Uterus (tissue), 4 donors: Measurements from ENCODE around the gene STRN. TPM values are rescaled to one million over a fixed set of nuclear protein-coding genes. Genes with fewer than 3 reads are reported as not detected.
"Not testable (repeated sequence)": the region's sequence is repeated elsewhere in the genome, so short reads cannot be mapped to it uniquely, and the experiment has no call there.

Source experiments
- DNase-seq, 2 donors: peaks; one replicate each; pipeline ENCODE4 v3.0.0-alpha.2; 2019 to 2020
- H3K27ac ChIP-seq, 2 donors: fragments of 200-600 bp; sonication (generic); 1 replicate in 1 of 2; 2 replicates in 1 of 2; pipeline ENCODE4 v1.5.1; 2016 to 2018
- H3K27me3 ChIP-seq, 2 donors: fragments of 200-600 bp; sonication (generic); one replicate each; pipeline ENCODE4 v1.5.1; 2018 to 2019; ENCODE audit warnings: control low read depth in 1 of 2
- H3K36me3 ChIP-seq, 2 donors: fragments of 200-600 bp; sonication (generic); one replicate each; pipeline ENCODE4 v1.5.1; 2019; ENCODE audit warnings: control low read depth in 1 of 2
- H3K4me1 ChIP-seq, 2 donors: fragments of 200-600 bp; sonication (generic); one replicate each; pipeline ENCODE4 v1.5.1; 2018 to 2019; ENCODE audit warnings: control low read depth in 1 of 2
- H3K4me3 ChIP-seq, 2 donors: fragments of 200-600 bp; sonication (generic); 1 replicate in 1 of 2; 2 replicates in 1 of 2; pipeline ENCODE4 v1.5.1; 2018 to 2019; ENCODE audit warnings: mild to moderate bottlenecking in 1 of 2
- H3K9me3 ChIP-seq, 2 donors: fragments of 200-600 bp; sonication (generic); one replicate each; pipeline ENCODE4 v1.5.1; 2019; ENCODE audit warnings: control low read depth in 1 of 2
- CTCF ChIP-seq, 4 experiments: fragments of 200-600 bp in 2 of 4; fragments of 450-650 bp in 2 of 4; sonication (generic) in 2 of 4; IDR thresholded peaks; one replicate each; pipeline ENCODE4 v1.5.1; 2016 to 2019; ENCODE audit warnings: antibody characterized with exemption in 4 of 4, mild to moderate bottlenecking in 2 of 4, moderate library complexity in 1 of 4
- POLR2A ChIP-seq, 2 donors: fragments of 450-650 bp; IDR thresholded peaks; one replicate each; pipeline ENCODE4 v1.6.1; 2016; ENCODE audit warnings: antibody characterized with exemption in 2 of 2, mild to moderate bottlenecking in 1 of 2, moderate library complexity in 1 of 2
- intact Hi-C: fragments of 100-400 bp; cut with DNase I; formaldehyde crosslinking; loops from one replicate; pipeline ENCODE4 v1.15.1; 2023; ENCODE audit warnings: low total_unique reads
- total RNA-seq, 4 donors: library from RNA; depleted of rRNA in 3 of 4; stranded (reverse); fragments of >200 nt in 3 of 4; gene quantifications; one replicate each; pipeline versions ENCODE4 v1.1.0 to v1.2.4, GENCODE V29; 2014 to 2023
- donor health status: DM: yes; HTN: yes; CAD: no.

Gene STRN
- total RNA-seq, 4 donors from 2014 or later = 12.0 to 29.0 (median 20.2) TPM

DNA sequence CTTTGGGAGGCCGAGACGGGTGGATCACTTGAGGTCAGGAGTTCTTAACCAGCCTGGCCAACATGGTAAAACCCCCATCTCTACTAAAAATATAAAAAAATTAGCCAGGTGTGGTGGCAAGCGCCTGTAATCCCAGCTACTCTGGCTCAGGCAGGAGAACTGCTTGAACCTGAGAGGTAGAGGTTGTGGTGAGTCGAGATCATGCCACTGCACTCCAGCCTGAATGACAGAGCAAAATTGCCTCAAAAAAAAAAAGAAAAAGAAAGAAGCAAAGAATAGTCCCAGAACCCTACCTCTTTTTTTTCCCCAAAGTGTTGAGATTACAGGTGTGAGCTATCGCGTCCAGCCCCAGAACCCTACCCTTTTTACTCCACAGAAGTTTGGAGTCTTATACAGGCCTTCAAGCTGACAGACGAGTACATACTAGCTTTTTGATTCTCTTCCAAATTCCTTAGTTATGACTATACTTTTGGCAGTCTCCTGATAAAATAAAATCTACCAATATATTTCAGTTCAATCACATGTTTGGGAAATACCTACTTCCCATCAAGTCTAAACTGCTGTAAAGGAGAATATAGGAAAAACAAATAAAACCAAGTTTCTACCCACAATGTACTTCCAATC is 35.4 kb downstream of the STRN start:
- H3K9me3 ChIP-seq, DNase-seq, H3K36me3 ChIP-seq, H3K4me1 ChIP-seq, H3K27me3 ChIP-seq, H3K4me3 ChIP-seq, H3K27ac ChIP-seq, intact Hi-C loops: not testable (repeated sequence)

DNA sequence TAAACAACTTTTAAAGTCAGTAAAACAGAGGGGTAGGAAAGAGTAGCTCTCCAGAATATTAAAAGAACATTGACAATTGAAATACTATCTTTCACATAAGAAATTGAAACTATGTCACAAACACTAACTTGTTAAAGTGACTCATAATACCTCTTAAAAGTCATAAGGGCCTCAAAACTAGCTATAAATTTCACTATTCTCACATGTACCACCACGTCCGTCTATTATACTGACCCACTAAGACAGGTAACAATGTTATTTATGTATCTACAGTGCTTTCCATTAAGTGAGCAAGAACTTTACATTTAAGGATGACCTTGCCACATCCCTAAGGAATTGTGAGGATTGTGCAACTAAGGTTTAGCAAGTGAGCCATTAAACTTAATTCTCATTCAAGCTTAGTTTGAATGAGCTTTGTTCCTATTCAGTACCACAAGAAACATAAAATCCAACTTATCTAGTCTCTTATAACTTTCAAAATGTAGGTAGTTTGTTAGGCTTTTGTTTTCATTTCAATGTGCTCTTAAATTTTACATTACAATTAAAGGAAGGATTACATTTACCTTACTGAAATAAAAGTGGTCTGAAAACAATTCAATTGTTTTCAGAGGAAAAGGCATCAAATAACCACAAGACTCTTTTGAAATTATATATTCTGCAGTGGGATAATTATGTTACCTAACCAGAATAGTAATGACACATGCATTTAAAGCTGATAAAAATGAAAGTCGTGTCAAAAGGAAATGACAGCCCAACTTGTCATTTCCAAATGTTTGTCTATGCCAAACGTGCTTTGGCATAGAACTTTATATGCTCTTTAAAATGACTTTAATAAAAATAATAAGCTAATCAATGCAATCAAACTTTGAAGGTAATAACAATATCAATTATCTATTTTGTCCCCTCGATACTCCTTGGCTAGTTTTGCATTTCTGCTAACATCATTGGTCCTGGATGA is 39.9 kb downstream of the STRN start:
- H3K4me3 ChIP-seq, intact Hi-C loops, H3K27me3 ChIP-seq, DNase-seq, H3K36me3 ChIP-seq, H3K4me1 ChIP-seq, H3K9me3 ChIP-seq: not testable (repeated sequence)
- H3K27ac ChIP-seq = peak overlapping the region in 1 of 2 donors; percentile 41

DNA sequence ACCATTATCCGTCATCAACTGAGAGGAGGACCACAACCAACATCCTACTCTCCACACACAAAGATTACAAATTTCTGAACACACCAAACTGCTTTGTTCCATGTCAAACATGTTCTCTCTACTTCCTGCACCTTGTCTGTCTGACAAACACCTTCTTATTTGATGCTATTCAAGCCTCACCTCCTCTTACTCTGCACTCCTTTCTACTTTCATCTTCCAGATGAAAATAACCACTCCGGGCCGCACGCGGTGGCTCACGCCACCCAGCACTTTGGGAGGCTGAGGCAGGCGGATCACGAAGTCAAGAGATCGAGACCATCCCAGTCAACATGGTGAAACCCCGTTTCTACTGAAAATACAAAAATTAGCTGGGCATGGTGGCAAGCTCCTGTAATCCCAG is 43.7 kb downstream of the STRN start:
- H3K4me1 ChIP-seq, DNase-seq, H3K36me3 ChIP-seq, H3K9me3 ChIP-seq, H3K4me3 ChIP-seq, intact Hi-C loops, H3K27ac ChIP-seq, H3K27me3 ChIP-seq: not testable (repeated sequence)

DNA sequence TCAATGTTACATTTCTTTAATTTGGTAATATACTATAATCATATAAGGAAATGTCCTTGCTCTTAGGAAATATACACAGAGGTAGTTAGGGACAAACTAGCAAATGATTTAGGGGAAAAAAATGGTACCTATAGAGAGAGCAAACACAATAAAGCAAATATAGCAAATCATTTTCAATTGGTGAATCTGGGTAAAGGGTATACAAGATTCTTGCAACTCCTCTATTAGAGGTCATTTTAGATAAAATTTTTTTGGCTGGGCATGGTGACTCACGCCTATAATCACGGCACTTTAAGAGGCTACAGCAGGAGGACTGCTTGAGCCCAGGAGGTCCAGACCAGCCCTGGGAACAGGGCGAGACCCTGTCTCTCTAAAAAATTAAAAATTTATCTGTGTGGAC is 44.4 kb downstream of the STRN start:
- Histone ChIP-seq H3K4me3 (no peak overlapping the region), H3K27me3 (no peaks in the 10 kb centered on the region)

GRCh38 chr2:36919041-36919837 is 47.1 kb downstream of the STRN start:
- no peak overlapping the region for H3K4me3 ChIP-seq
- DNase-seq = no peak
- H3K9me3 ChIP-seq = no peaks in the 10 kb centered on the region
- intact Hi-C loops = no loop called here
- H3K27ac ChIP-seq = no peak overlapping the region
- TF ChIP-seq POLR2A (IDR thresholded peaks at IDR 0.05) = no peak
- no peak for TF ChIP-seq CTCF (IDR thresholded peaks at IDR 0.05)
- H3K27me3 ChIP-seq = no peaks in the 10 kb centered on the region
- H3K36me3 ChIP-seq = no peaks in the 10 kb centered on the region
- H3K4me1 ChIP-seq = no peaks in the 10 kb centered on the region

More for the DNA sequence above, 44.4 kb downstream of the STRN start:
- no peaks in the 10 kb centered on the region for H3K9me3 ChIP-seq
- H3K4me1 ChIP-seq = no peaks in the 10 kb centered on the region
- TF ChIP-seq CTCF (IDR thresholded peaks at IDR 0.05) (no peak), POLR2A (IDR thresholded peaks at IDR 0.05) (no peak)
- DNase-seq = no peak
- no peak overlapping the region for H3K27ac ChIP-seq
- intact Hi-C loops = no loop called here
- H3K36me3 ChIP-seq = no peaks in the 10 kb centered on the region

DNA sequence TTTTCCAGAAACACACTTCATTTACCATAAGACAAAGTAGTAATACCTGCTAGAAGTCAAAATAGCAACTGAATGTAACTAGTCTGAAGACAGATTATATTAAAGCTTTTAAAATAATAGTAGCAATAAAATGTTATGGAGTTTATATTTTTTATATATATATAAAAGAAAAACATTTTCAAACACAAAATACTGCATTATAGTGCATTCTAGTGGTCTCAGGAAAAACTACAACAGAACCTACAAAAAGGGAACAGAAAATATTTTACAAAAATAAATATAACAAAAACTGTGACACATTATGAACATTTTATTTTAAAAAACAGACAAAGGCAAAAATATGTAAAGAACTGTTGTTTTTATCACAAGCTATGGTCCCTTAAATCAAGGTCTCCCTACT is 48.0 kb downstream of the STRN start:
- intact Hi-C loops = no loop called here
- TF ChIP-seq POLR2A (IDR thresholded peaks at IDR 0.05) = no peak
- TF ChIP-seq CTCF (IDR thresholded peaks at IDR 0.05) = no peak
- H3K4me3 ChIP-seq = no peak overlapping the region
- H3K27me3 ChIP-seq = no peaks in the 10 kb centered on the region
- H3K27ac ChIP-seq = no peak overlapping the region
- no peaks in the 10 kb centered on the region for H3K36me3 ChIP-seq
- DNase-seq = no peak
- H3K9me3 ChIP-seq = no peaks in the 10 kb centered on the region
- H3K4me1 ChIP-seq = no peaks in the 10 kb centered on the region
